Measurements from ENCODE around the gene AP1G2. TPM values are rescaled to one million over a fixed set of nuclear protein-coding genes. Genes with fewer than 3 reads are reported as not detected.

The AP1G2 gene
- polyA plus RNA-seq, 1 of the 3 experiments (the other 2 are of a cell fraction): 88.3 TPM

DNA sequence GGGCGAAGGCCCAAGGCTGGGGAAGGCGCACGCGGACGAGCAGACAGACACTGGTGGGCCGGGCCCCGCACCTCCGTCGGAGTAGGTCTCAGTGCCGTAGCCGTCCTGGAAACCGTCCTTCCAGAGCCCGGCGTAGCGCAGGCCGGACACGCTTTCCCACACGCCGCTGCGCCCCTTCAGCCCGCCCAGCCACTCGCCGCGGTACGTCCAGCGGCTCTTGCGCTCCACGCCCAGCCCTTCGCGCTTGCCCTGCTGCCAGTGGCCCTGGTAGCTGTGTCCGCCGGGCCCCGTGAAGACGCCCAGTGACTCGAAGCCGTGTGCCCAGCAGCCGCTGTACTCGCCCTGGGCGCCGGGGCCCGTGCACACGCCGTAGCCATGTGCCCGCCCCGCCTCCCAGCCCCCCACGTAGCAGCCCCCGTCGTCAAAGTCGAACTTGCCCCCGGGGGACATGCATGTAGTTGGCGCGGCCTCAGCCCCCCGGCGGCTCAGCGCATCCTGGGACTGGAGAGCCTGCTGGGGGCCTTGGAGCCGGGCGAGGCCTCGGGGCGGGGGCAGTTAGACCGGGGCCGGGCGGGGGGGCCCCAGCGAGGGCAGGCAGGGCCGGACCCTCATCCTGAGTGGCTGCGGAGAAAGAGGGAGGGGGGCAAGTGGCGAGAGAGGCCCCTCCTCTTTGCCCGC, 9.6 kb upstream of the AP1G2 start:
- Histone ChIP-seq H3K4me3 (ENCODE audit: low read depth in 2 of 2, low read length in 1 of 2) (peak overlapping the region; percentile 61 to 66; a peak in 3 of 4 replicates), H3K27ac (ENCODE audit: low read depth in 2 of 2, low read length in 1 of 2) (peak overlapping the region in 1 of 2 experiments; percentile 94; a peak in 2 of 4 replicates), H3K9me2 (no peaks in the 10 kb centered on the region), H3F3A (replicated peaks; ENCODE audit: insufficient read depth) (no peaks in the 10 kb centered on the region), H3K9ac (peak overlapping the region; percentile 47; the same call in 1 of the 2 replicates), H3K36me3 (replicated peaks in 1 of 2; ENCODE audit: control insufficient read depth in 1 of 2, insufficient read depth in 2 of 2, low read length in 1 of 2) (no peaks in the 10 kb centered on the region), H3K79me2 (ENCODE audit: insufficient read depth) (no peaks in the 10 kb centered on the region), H3K4me2 (peak overlapping the region; percentile 82), H3K4me1 (ENCODE audit: control insufficient read depth in 1 of 2, insufficient read depth in 2 of 2, low read depth in 1 of 2, low read length in 1 of 2) (peaks cover 0 to 22% of the 10 kb centered on the region in 2 experiments; a peak in 1 of 4 replicates), H2AFZ (ENCODE audit: low read depth) (peak overlapping the region; percentile 35; the same call in 1 of the 2 replicates), H3K27me3 (ENCODE audit: insufficient read depth) (no peaks in the 10 kb centered on the region), H4K20me1 (ENCODE audit: insufficient read depth) (no peaks in the 10 kb centered on the region), H3K9me3 (no peaks in the 10 kb centered on the region)
- ChIA-PET CTCF (interaction anchor here (1.1 to 4.3 kb wide), 2 partner anchors 12 to 18 kb away, joined by 3 to 19 read pairs; no protein-coding TSS in a partner anchor), POLR2A (no interaction called here)
- WGBS (ENCODE audit: low lambda C conversion rate): 45% methylated on average over 26 of the region's 67 CpGs
- peak; percentile 92 for DNase-seq
- TF ChIP-seq YY1 (IDR thresholded peaks at IDR 0.05; ENCODE audit: low read depth) (no peak), MXI1 (IDR thresholded peaks at IDR 0.05; ENCODE audit: low read depth, low read length) (peak; percentile 75; the same call in 1 of the 2 replicates)
- TF ChIP-seq, protein P1, sequence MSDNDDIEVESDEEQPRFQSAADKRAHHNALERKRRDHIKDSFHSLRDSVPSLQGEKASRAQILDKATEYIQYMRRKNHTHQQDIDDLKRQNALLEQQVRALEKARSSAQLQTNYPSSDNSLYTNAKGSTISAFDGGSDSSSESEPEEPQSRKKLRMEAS (IDR thresholded peaks at IDR 0.05; ENCODE audit: low read depth): peak; percentile 34; the same call in 1 of the 2 replicates

DNA sequence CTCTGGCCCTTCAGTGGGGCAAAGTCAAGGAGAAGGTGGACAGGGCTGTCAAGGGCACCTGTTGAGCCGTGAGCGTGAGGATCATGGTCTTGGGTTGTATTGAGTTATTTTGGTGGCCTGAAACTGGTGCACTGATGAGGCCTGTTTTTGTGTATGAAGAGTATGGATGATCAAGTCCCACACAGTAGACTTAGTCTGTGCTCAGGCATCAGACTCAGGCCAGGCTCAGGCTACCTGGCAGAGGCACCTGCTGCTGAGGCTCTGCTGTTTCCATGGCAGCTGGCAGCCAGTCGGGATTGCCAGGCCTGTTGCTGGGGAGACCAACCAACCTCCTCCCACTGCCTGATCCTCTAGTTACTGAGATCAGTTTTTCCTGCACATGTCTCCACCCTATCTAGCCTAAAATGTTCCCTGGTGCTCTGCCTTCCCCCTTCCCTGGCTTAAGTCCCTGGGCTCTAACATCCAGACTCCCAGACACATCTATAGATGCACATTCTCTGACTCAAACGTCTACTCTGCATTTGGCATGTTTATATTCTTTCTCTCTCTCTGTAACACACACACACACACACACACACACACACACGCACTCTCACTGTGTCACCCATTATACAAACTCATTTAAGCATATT, 5.9 kb upstream of the AP1G2 start:
- WGBS (ENCODE audit: low lambda C conversion rate): 76% methylated on average over 2 of the region's 5 CpGs
- ChIA-PET CTCF (interaction anchor here (1.6 to 7.9 kb wide), 2 partner anchors 10 to 15 kb away, joined by 8 to 67 read pairs; partner anchors contain the start of gene THTPA), POLR2A (no interaction called here)
- H3K4me1 ChIP-seq (ENCODE audit: control insufficient read depth in 1 of 2, insufficient read depth in 2 of 2, low read depth in 1 of 2, low read length in 1 of 2): peaks cover 0 to 32% of the 10 kb centered on the region in 2 experiments; a peak in 1 of 4 replicates
- H3K9me3 ChIP-seq: no peaks in the 10 kb centered on the region
- no peak overlapping the region for H3K9ac ChIP-seq
- H3K4me3 ChIP-seq (ENCODE audit: low read depth in 2 of 2, low read length in 1 of 2): no peak overlapping the region
- no peak overlapping the region for H3K4me2 ChIP-seq
- H3K27me3 ChIP-seq (ENCODE audit: insufficient read depth): no peaks in the 10 kb centered on the region
- H3K79me2 ChIP-seq (ENCODE audit: insufficient read depth): no peaks in the 10 kb centered on the region
- H4K20me1 ChIP-seq (ENCODE audit: insufficient read depth): no peaks in the 10 kb centered on the region
- H2AFZ ChIP-seq (ENCODE audit: low read depth): no peak overlapping the region
- H3K27ac ChIP-seq (ENCODE audit: low read depth in 2 of 2, low read length in 1 of 2): no peak overlapping the region
- no peaks in the 10 kb centered on the region for H3K9me2 ChIP-seq
- H3K36me3 ChIP-seq (replicated peaks in 1 of 2; ENCODE audit: control insufficient read depth in 1 of 2, insufficient read depth in 2 of 2, low read length in 1 of 2): no peaks in the 10 kb centered on the region
- TF ChIP-seq RXRA (IDR thresholded peaks at IDR 0.05; ENCODE audit: borderline replicate concordance, low read depth): no peak
- TF ChIP-seq, protein P2, sequence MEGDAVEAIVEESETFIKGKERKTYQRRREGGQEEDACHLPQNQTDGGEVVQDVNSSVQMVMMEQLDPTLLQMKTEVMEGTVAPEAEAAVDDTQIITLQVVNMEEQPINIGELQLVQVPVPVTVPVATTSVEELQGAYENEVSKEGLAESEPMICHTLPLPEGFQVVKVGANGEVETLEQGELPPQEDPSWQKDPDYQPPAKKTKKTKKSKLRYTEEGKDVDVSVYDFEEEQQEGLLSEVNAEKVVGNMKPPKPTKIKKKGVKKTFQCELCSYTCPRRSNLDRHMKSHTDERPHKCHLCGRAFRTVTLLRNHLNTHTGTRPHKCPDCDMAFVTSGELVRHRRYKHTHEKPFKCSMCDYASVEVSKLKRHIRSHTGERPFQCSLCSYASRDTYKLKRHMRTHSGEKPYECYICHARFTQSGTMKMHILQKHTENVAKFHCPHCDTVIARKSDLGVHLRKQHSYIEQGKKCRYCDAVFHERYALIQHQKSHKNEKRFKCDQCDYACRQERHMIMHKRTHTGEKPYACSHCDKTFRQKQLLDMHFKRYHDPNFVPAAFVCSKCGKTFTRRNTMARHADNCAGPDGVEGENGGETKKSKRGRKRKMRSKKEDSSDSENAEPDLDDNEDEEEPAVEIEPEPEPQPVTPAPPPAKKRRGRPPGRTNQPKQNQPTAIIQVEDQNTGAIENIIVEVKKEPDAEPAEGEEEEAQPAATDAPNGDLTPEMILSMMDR (IDR thresholded peaks at IDR 0.05): no peak
- TF ChIP-seq, protein P3, sequence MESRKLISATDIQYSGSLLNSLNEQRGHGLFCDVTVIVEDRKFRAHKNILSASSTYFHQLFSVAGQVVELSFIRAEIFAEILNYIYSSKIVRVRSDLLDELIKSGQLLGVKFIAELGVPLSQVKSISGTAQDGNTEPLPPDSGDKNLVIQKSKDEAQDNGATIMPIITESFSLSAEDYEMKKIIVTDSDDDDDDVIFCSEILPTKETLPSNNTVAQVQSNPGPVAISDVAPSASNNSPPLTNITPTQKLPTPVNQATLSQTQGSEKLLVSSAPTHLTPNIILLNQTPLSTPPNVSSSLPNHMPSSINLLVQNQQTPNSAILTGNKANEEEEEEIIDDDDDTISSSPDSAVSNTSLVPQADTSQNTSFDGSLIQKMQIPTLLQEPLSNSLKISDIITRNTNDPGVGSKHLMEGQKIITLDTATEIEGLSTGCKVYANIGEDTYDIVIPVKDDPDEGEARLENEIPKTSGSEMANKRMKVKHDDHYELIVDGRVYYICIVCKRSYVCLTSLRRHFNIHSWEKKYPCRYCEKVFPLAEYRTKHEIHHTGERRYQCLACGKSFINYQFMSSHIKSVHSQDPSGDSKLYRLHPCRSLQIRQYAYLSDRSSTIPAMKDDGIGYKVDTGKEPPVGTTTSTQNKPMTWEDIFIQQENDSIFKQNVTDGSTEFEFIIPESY (IDR thresholded peaks at IDR 0.05; ENCODE audit: borderline replicate concordance, low read depth): no peak
- no peak for TF ChIP-seq CHD2 (IDR thresholded peaks at IDR 0.05; ENCODE audit: low read length, partially characterized antibody)
- TF ChIP-seq TCF12 (IDR thresholded peaks at IDR 0.05): no peak
- TF ChIP-seq, protein P4, sequence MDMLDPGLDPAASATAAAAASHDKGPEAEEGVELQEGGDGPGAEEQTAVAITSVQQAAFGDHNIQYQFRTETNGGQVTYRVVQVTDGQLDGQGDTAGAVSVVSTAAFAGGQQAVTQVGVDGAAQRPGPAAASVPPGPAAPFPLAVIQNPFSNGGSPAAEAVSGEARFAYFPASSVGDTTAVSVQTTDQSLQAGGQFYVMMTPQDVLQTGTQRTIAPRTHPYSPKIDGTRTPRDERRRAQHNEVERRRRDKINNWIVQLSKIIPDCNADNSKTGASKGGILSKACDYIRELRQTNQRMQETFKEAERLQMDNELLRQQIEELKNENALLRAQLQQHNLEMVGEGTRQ (IDR thresholded peaks at IDR 0.05; ENCODE audit: borderline replicate concordance, low read depth, low read length): no peak
- TF ChIP-seq SIN3A (IDR thresholded peaks at IDR 0.05; ENCODE audit: borderline replicate concordance, low read depth, low read length): no peak
- TF ChIP-seq POLR2AphosphoS5 (IDR thresholded peaks at IDR 0.05; ENCODE audit: low read depth, low read length): no peak
- no peak for TF ChIP-seq YY1 (IDR thresholded peaks at IDR 0.05; ENCODE audit: low read depth)
- no peak for TF ChIP-seq JUND (IDR thresholded peaks at IDR 0.05)
- TF ChIP-seq MXI1 (IDR thresholded peaks at IDR 0.05; ENCODE audit: low read depth, low read length): no peak
- TF ChIP-seq TAF1 (IDR thresholded peaks at IDR 0.05; ENCODE audit: borderline replicate concordance, low read depth, low read length): no peak
- no peak for TF ChIP-seq NFIC (IDR thresholded peaks at IDR 0.05; ENCODE audit: borderline replicate concordance)
- peak; percentile 3 for DNase-seq
- peaks cover 8% of the 10 kb centered on the region for H3F3A ChIP-seq (replicated peaks; ENCODE audit: insufficient read depth)
